Naive thymus-derived CD4-positive, alpha-beta T cell (primary cell): Measurements from ENCODE around the gene ACADM. TPM values are rescaled to one million over a fixed set of nuclear protein-coding genes. Genes with fewer than 3 reads are reported as not detected.

Experiments used
- ATAC-seq: fragments of 150-1000 bp; cut with Tn5 transposase; 2 replicates; pipeline ENCODE4 v1.10.0; 2021; ENCODE audit warnings: mild to moderate bottlenecking, moderate library complexity
- CTCF ChIA-PET: fragments of 350-600 bp; sonication (Branson Sonifier 250); formaldehyde crosslinking; loops from one replicate; lab custom pipeline; 2021; ENCODE audit warnings: antibody characterized with exemption; lab: Charles Lee
- POLR2A ChIA-PET: fragments of 350-600 bp; sonication (Branson Sonifier 250); formaldehyde crosslinking; loops from one replicate; lab custom pipeline; 2021; ENCODE audit warnings: antibody characterized with exemption, inconsistent platforms; lab: Charles Lee
- DNase-seq, 9 donors: peaks; one replicate each; pipeline versions ENCODE4 v3.0.0 to v3.0.0-alpha.2; 2020 to 2022; ENCODE audit warnings: mixed read lengths in 1 of 9
- H3K27ac ChIP-seq: one replicate; pipeline ENCODE4 v1.7.0; 2013; ENCODE audit warnings: mild to moderate bottlenecking, low read depth, low read length, moderate library complexity
- H3K27me3 ChIP-seq, 2 donors: one replicate each; pipeline ENCODE4 v1.7.0; 2013; ENCODE audit warnings: low read length in 2 of 2, mild to moderate bottlenecking in 2 of 2, moderate library complexity in 2 of 2; ENCODE audit not compliant: control insufficient read depth in 2 of 2, insufficient read depth in 2 of 2
- H3K36me3 ChIP-seq, 3 experiments: 1 replicate in 2 of 3; 2 replicates in 1 of 3; pipeline ENCODE4 v1.7.0; 2013; ENCODE audit warnings: low read length in 3 of 3, mild to moderate bottlenecking in 3 of 3, moderate library complexity in 1 of 3; ENCODE audit not compliant: insufficient read depth in 3 of 3, control insufficient read depth in 2 of 3
- H3K4me1 ChIP-seq, 2 donors: one replicate each; pipeline ENCODE4 v1.7.0; 2013; ENCODE audit warnings: low read length in 2 of 2, mild to moderate bottlenecking in 2 of 2, moderate library complexity in 1 of 2; ENCODE audit not compliant: control insufficient read depth in 2 of 2, insufficient read depth in 2 of 2
- H3K4me3 ChIP-seq: 2 replicates; pipeline ENCODE4 v1.7.0; 2013; ENCODE audit warnings: mild to moderate bottlenecking, low read length
- H3K9me3 ChIP-seq, 3 experiments: 1 replicate in 2 of 3; 2 replicates in 1 of 3; pipeline ENCODE4 v1.7.0; 2013; ENCODE audit warnings: low read length in 3 of 3; ENCODE audit not compliant: control insufficient read depth in 2 of 3
- H3K27ac Mint-ChIP-seq, 9 donors: one replicate each; pipeline ENCODE4 v1.8.0; 2020 to 2022; ENCODE audit warnings: mixed read lengths in 9 of 9, mild to moderate bottlenecking in 8 of 9, moderate library complexity in 5 of 9, inconsistent platforms in 2 of 9
- H3K27me3 Mint-ChIP-seq, 5 donors: one replicate each; pipeline ENCODE4 v1.8.0; 2021 to 2022; ENCODE audit warnings: mixed read lengths in 5 of 5, mild to moderate bottlenecking in 1 of 5
- H3K36me3 Mint-ChIP-seq, 5 donors: one replicate each; pipeline ENCODE4 v1.8.0; 2020 to 2022; ENCODE audit warnings: mixed read lengths in 5 of 5, mild to moderate bottlenecking in 3 of 5, inconsistent platforms in 1 of 5
- H3K4me1 Mint-ChIP-seq, 7 donors: one replicate each; pipeline ENCODE4 v1.8.0; 2020 to 2022; ENCODE audit warnings: mixed read lengths in 7 of 7, mild to moderate bottlenecking in 3 of 7, inconsistent platforms in 1 of 7
- H3K4me3 Mint-ChIP-seq, 10 donors: one replicate each; pipeline ENCODE4 v1.8.0; 2020 to 2022; ENCODE audit warnings: mild to moderate bottlenecking in 10 of 10, mixed read lengths in 10 of 10, moderate library complexity in 6 of 10, inconsistent platforms in 2 of 10
- H3K9me3 Mint-ChIP-seq, 11 donors: one replicate each; pipeline ENCODE4 v1.8.0; 2020 to 2022; ENCODE audit warnings: mixed read lengths in 11 of 11, mild to moderate bottlenecking in 4 of 11, inconsistent platforms in 1 of 11, moderate library complexity in 1 of 11
- intact Hi-C, 2 donors: fragments of 100-400 bp; cut with micrococcal nuclease; formaldehyde crosslinking; loops; one replicate each; pipeline ENCODE4 v1.15.1; 2023
- polyA plus RNA-seq, 2 donors: library from polyadenylated mRNA; unstranded; fragments of 300-500 nt; fragmentation: Illumina TruSeq; gene quantifications; one replicate each; pipeline ENCODE4 v1.2.3, GENCODE V29; 2021
- total RNA-seq, 6 experiments: library from RNA in 5 of 6; stranded (reverse) in 5 of 6; gene quantifications; 1 replicate in 5 of 6; 2 replicates in 1 of 6; pipeline ENCODE4 v1.2.3 and lab custom pipeline; 2021 to 2026

The ACADM gene
- total and polyA plus RNA-seq, 7 experiments from 2014 or later: 11.1 to 67.0 (median 34.9) TPM

DNA sequence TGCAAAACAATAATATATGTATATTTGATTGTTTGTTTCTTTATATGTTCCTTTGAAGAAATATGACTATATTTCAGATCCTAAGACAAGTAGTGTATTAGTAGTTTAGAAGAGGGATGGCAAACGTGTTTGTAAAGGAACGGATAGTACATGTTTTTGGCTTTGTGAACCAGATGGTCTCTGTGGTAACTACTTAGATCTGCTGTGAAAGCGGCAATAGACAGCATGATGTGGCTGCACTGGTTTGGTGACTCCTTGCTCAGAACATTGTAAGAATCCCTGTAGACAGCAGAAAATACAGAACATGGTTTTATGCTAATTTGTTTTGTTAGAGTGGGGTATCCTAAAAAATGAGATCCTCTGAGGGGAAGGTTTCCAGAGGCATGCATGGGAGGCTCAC, 3.1 kb downstream of the ACADM start:
- ChIA-PET POLR2A (interaction anchor here (0.8 kb wide), 1 partner anchor 58 kb away, joined by 3 read pairs; the partner anchor contains the start of gene RABGGTB), CTCF (interaction anchor here (0.6 kb wide), 1 partner anchor 490 kb away, joined by 3 read pairs; no protein-coding TSS in a partner anchor)
- intact Hi-C loops: loop anchor here in 1 of 2 donors (10.0 kb wide), 2 partner anchors 347 to 537 kb away; partner anchors contain the start of gene ST6GALNAC3
- peaks cover 5 to 12% of the 10 kb centered on the region in 2 donors for H3K4me1 ChIP-seq
- ATAC-seq (no peak), DNase-seq (no peak)
- peaks cover 0 to 14% (median 8%) of the 10 kb centered on the region in 5 donors for H3K36me3 Mint-ChIP-seq
- no peaks in the 10 kb centered on the region for H3K9me3 Mint-ChIP-seq
- H3K9me3 ChIP-seq: no peaks in the 10 kb centered on the region
- peaks cover 0 to 13% (median 0%) of the 10 kb centered on the region in 3 experiments for H3K36me3 ChIP-seq
- H3K27me3 ChIP-seq: no peaks in the 10 kb centered on the region
- H3K27ac Mint-ChIP-seq: peak overlapping the region in 6 of 9 donors; percentile 26 to 94 (median 53)
- H3K4me3 Mint-ChIP-seq: peak overlapping the region in 2 of 10 donors; percentile 7 to 98
- peaks cover 22 to 56% (median 49%) of the 10 kb centered on the region in 7 donors for H3K4me1 Mint-ChIP-seq
- H3K27ac ChIP-seq: no peak overlapping the region
- H3K27me3 Mint-ChIP-seq: no peaks in the 10 kb centered on the region
- no peak overlapping the region for H3K4me3 ChIP-seq

DNA sequence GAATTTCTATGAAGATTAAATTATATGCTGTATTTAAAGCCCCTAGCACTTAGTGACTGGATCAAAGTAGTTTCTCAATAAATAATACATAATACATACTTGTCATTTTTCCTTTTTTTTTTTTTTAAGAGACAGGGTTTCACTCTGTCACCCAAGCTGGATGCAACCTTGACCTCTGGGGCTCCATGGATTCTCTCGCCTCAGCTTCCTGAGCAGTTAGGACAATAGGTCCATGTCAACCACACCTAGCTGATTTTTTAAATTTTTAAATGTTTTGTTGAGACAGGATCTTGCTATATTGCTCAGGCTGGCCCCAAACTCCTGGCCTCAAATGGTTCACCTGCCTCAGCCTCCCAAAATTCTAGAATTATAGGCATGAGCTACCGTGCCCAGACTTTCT, 5.9 kb downstream of the ACADM start:
- peak overlapping the region in 2 of 9 donors; percentile 25 to 36 for H3K27ac Mint-ChIP-seq
- no peak for ATAC-seq
- CTCF ChIA-PET: no interaction called here

DNA sequence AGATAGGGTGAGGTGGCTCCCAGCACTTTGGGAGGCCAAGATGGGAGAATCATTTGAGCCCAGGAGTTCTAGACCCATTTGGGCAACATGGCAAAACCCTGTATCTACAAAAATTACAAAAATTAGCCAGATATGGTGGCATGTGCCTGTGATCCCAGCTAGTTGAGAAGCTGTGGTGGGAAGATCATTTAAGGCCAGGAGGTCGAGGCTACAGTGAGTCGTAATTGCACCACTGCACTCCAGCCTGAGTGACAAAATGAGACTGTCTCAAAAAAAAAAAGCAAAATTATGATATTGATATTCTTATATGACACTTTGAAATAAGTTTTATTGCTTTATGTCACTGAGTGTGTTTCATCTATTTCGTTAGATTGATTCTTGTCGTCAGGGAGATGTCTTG, 7.4 kb downstream of the ACADM start:
- Mint-ChIP-seq H3K9me3 (no peaks in the 10 kb centered on the region), H3K4me3 (no peak overlapping the region), H3K27ac (no peak overlapping the region), H3K36me3 (peaks cover 6 to 28% (median 23%) of the 10 kb centered on the region in 5 donors), H3K4me1 (peaks cover 5 to 25% (median 18%) of the 10 kb centered on the region in 7 donors), H3K27me3 (no peaks in the 10 kb centered on the region)
- intact Hi-C loops: no loop called here
- Histone ChIP-seq H3K27ac (no peak overlapping the region), H3K9me3 (no peaks in the 10 kb centered on the region), H3K4me1 (no peaks in the 10 kb centered on the region), H3K36me3 (peaks cover 0 to 21% (median 7%) of the 10 kb centered on the region in 3 experiments), H3K4me3 (no peak overlapping the region), H3K27me3 (no peaks in the 10 kb centered on the region)
- no peak for DNase-seq
- CTCF ChIA-PET: no interaction called here
- no peak for ATAC-seq
- POLR2A ChIA-PET: no interaction called here

More for the DNA sequence above, 5.9 kb downstream of the ACADM start:
- POLR2A ChIA-PET: no interaction called here
- Mint-ChIP-seq H3K27me3 (no peaks in the 10 kb centered on the region), H3K36me3 (peaks cover 6 to 28% (median 19%) of the 10 kb centered on the region in 5 donors), H3K9me3 (no peaks in the 10 kb centered on the region), H3K4me3 (no peak overlapping the region), H3K4me1 (peaks cover 17 to 38% (median 33%) of the 10 kb centered on the region in 7 donors)
- Histone ChIP-seq H3K27ac (no peak overlapping the region), H3K4me1 (peaks cover 5 to 9% of the 10 kb centered on the region in 2 donors), H3K9me3 (no peaks in the 10 kb centered on the region), H3K36me3 (peaks cover 0 to 19% (median 7%) of the 10 kb centered on the region in 3 experiments), H3K27me3 (no peaks in the 10 kb centered on the region), H3K4me3 (no peak overlapping the region)
- intact Hi-C loops: no loop called here
- DNase-seq: no peak

DNA sequence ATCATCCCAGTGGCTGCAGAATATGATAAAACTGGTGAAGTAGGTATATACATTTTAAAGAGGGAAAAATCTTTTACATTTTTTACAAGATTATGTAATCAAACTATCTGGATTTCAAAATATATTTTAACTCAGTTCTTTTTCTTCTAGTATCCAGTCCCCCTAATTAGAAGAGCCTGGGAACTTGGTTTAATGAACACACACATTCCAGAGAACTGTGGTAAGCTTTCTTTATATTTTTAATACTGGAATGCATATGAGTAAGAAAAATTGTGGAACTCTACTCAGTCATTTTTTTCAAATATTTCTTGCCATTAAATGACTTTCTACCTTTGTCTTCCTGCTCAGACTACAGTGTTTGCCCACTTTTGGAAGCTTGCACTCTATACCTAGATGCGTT, 8.2 kb downstream of the ACADM start:
- Mint-ChIP-seq H3K4me1 (peaks cover under 1 to 17% (median 10%) of the 10 kb centered on the region in 7 donors), H3K36me3 (peaks cover 6 to 28% (median 23%) of the 10 kb centered on the region in 5 donors), H3K4me3 (no peak overlapping the region), H3K27me3 (no peaks in the 10 kb centered on the region), H3K9me3 (no peaks in the 10 kb centered on the region), H3K27ac (no peak overlapping the region)
- ChIA-PET CTCF (interaction anchor here (0.6 kb wide), 1 partner anchor 1416 kb away, joined by 3 read pairs; no protein-coding TSS in a partner anchor), POLR2A (no interaction called here)
- Histone ChIP-seq H3K4me1 (no peaks in the 10 kb centered on the region), H3K4me3 (no peak overlapping the region), H3K27ac (no peak overlapping the region), H3K36me3 (peaks cover 0 to 24% (median 7%) of the 10 kb centered on the region in 3 experiments), H3K9me3 (no peaks in the 10 kb centered on the region), H3K27me3 (no peaks in the 10 kb centered on the region)
- no peak for ATAC-seq
- intact Hi-C loops: no loop called here
- DNase-seq: no peak

DNA sequence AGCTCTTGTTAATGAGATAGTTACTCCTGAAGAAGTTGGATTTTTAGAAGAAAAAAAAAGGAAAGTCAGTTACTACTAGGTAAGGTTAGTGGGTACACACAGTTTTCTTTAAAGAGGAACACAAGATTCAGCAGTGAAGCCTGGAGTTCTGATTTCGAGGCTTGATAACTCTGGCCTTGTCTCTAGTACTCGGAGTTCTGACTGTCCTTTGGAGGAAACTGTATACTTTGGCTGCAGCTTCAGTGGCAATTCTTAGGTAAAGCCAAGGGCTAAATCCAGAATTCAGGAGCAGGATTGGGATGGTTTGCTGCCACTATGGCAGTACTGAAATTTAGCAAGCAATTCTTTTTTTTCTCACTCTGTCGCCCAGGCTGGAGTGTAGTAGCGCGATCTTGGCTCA, 9.2 kb downstream of the ACADM start:
- H3K9me3 Mint-ChIP-seq: no peaks in the 10 kb centered on the region
- no peak overlapping the region for H3K4me3 Mint-ChIP-seq
- H3K4me1 Mint-ChIP-seq: peaks cover 0 to 9% (median 4%) of the 10 kb centered on the region in 7 donors
- Histone ChIP-seq H3K4me3 (no peak overlapping the region), H3K4me1 (no peaks in the 10 kb centered on the region), H3K36me3 (peaks cover 0 to 24% (median 7%) of the 10 kb centered on the region in 3 experiments), H3K27ac (no peak overlapping the region), H3K27me3 (no peaks in the 10 kb centered on the region), H3K9me3 (no peaks in the 10 kb centered on the region)
- H3K27me3 Mint-ChIP-seq: no peaks in the 10 kb centered on the region
- DNase-seq: no peak
- H3K27ac Mint-ChIP-seq: peak overlapping the region in 1 of 9 donors; percentile 9
- intact Hi-C loops: loop anchor here in 1 of 2 donors (1.0 kb wide), 1 partner anchor 14 kb away; no protein-coding TSS in a partner anchor
- ChIA-PET POLR2A (no interaction called here), CTCF (no interaction called here)
- H3K36me3 Mint-ChIP-seq: peaks cover 6 to 28% (median 24%) of the 10 kb centered on the region in 5 donors
- ATAC-seq: no peak

DNA sequence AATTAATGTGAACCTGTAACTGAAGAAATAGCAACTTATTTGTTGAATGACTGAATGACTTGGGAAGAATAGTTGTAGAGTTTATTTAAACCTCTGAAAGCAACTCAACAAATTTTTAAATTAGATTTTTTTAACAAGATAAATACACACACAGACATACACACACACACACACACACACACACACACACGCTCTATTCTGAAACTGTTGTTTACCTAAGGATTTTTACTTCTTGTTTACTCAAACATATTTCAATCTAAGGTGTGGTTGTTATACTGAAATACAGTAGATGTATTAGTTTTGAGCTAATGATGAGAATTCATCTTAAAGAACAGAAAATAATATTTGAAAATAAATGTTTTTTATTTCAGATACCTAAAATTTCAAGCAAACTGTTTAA, 11.5 kb downstream of the ACADM start:
- POLR2A ChIA-PET: no interaction called here
- Histone ChIP-seq H3K36me3 (peaks cover 0 to 30% (median 9%) of the 10 kb centered on the region in 3 experiments), H3K4me1 (no peaks in the 10 kb centered on the region), H3K27me3 (no peaks in the 10 kb centered on the region), H3K27ac (no peak overlapping the region), H3K4me3 (no peak overlapping the region), H3K9me3 (no peaks in the 10 kb centered on the region)
- intact Hi-C loops: no loop called here
- Mint-ChIP-seq H3K27me3 (no peaks in the 10 kb centered on the region), H3K9me3 (no peaks in the 10 kb centered on the region), H3K4me1 (peaks cover 0 to 8% (median 2%) of the 10 kb centered on the region in 7 donors), H3K36me3 (peaks cover 11 to 40% (median 30%) of the 10 kb centered on the region in 5 donors), H3K4me3 (no peak overlapping the region), H3K27ac (peak overlapping the region in 1 of 9 donors; percentile 64)
- ATAC-seq (no peak), DNase-seq (no peak)
- CTCF ChIA-PET: no interaction called here
